K562 (cell line): ENCODE results near the gene LRMDA.

ENCODE experiments used
- CTCF ChIP-seq, 3 experiments: IDR thresholded peaks in 2 of 3; conservative IDR thresholded peaks in 1 of 3; 2 replicates each; pipeline ENCODE4 v1.5.1; 2011 to 2012; ENCODE audit warnings: low read length in 3 of 3, mild to moderate bottlenecking in 3 of 3, control low read depth in 2 of 3, improper control_type of control experiment in 1 of 3, inconsistent platforms in 1 of 3, low read depth in 1 of 3, mixed read lengths in 1 of 3, moderate library complexity in 1 of 3; ENCODE audit not compliant: insufficient read depth in 2 of 3
- FOXO4 ChIP-seq: fragments of 450-650 bp; formaldehyde crosslinking; IDR thresholded peaks from 2 replicates; pipeline ENCODE4 v1.4.0; 2020; ENCODE audit warnings: mild to moderate bottlenecking, moderate library complexity
- HBP1 ChIP-seq: fragments of 450-650 bp; formaldehyde crosslinking; IDR thresholded peaks from 2 replicates; pipeline ENCODE4 v1.4.0; 2022; ENCODE audit warnings: missing genetic modification characterization
- JUND ChIP-seq, 2 experiments: IDR thresholded peaks; 2 replicates in 1 of 2; 3 replicates in 1 of 2; pipeline ENCODE4 v1.6.1; 2011; ENCODE audit warnings: borderline replicate concordance in 2 of 2, low read depth in 2 of 2, low read length in 2 of 2, improper control_type of control experiment in 1 of 2, missing biosample characterization in 1 of 2, missing genetic modification characterization in 1 of 2, missing genetic modification reagents in 1 of 2
- MAX ChIP-seq: sonication (generic); formaldehyde crosslinking; IDR thresholded peaks from 2 replicates; pipeline ENCODE4 v1.9.0; 2022; ENCODE audit warnings: mild to moderate bottlenecking, missing genetic modification reagents
- SPI1 ChIP-seq: IDR thresholded peaks from 2 replicates; pipeline ENCODE4 v1.6.1; 2011; ENCODE audit warnings: low read depth, low read length, control low read depth, borderline replicate concordance

- TF ChIP-seq FOXO4 (CRISPR knock-in tag) (no peak), SPI1 (no peak), CTCF (IDR thresholded peaks at IDR 0.05 in 2 of 3, conservative IDR thresholded peaks at IDR 0.05 in 1 of 3; ENCODE audit: insufficient read depth in 2 of 3, low read depth in 1 of 3, low read length in 3 of 3) (no peak), MAX (CRISPR knock-in tag) (no peak), JUND (IDR thresholded peaks at IDR 0.05; ENCODE audit: borderline replicate concordance, low read depth, low read length) (no peak), JUND (tag; IDR thresholded peaks at IDR 0.05; ENCODE audit: borderline replicate concordance, low read depth, low read length) (no peak), HBP1 (CRISPR knock-in tag) (no peak)
These were observed 518.9 kb downstream of the LRMDA start for GRCh38 chr10:75950307-75950706.
